Natural killer cell (primary cell): ENCODE measurements around the gene MPRIP. TPM values are rescaled to one million over a fixed set of nuclear protein-coding genes. Genes with fewer than 3 reads are reported as not detected.

Source experiments
- ATAC-seq, 3 donors: fragments of 150-1000 bp in 2 of 3; fragments of 200-7000 bp in 1 of 3; cut with Tn5 transposase; 1 replicate in 1 of 3; 2 replicates in 2 of 3; pipeline ENCODE4 v1.10.0; 2021; ENCODE audit warnings: mild to moderate bottlenecking in 2 of 3, moderate library complexity in 2 of 3
- DNase-seq, 2 donors: peaks; one replicate each; pipeline versions ENCODE4 v3.0.0 to v3.0.0-alpha.2; 2013 to 2021; ENCODE audit warnings: mixed read lengths in 1 of 2
- H3K27ac ChIP-seq: one replicate; pipeline ENCODE4 v1.5.1; 2013; ENCODE audit warnings: mild to moderate bottlenecking, low read length
- H3K27me3 ChIP-seq: one replicate; pipeline ENCODE4 v1.6.1; 2013; ENCODE audit warnings: low read length; ENCODE audit not compliant: control insufficient read depth, insufficient read depth
- H3K36me3 ChIP-seq: one replicate; pipeline ENCODE4 v1.6.1; 2013; ENCODE audit warnings: low read length; ENCODE audit not compliant: control insufficient read depth, insufficient read depth
- H3K4me1 ChIP-seq: one replicate; pipeline ENCODE4 v1.6.1; 2013; ENCODE audit warnings: low read length; ENCODE audit not compliant: control insufficient read depth, insufficient read depth
- H3K4me3 ChIP-seq: one replicate; pipeline ENCODE4 v1.5.1; 2013; ENCODE audit warnings: low read length
- H3K9me3 ChIP-seq: one replicate; pipeline ENCODE4 v1.6.1; 2013; ENCODE audit warnings: low read length; ENCODE audit not compliant: control insufficient read depth, insufficient read depth
- H3K27ac Mint-ChIP-seq, 2 donors: one replicate each; pipeline ENCODE4 v1.8.0; 2022; ENCODE audit warnings: mild to moderate bottlenecking in 2 of 2, mixed read lengths in 2 of 2, moderate library complexity in 1 of 2
- H3K27me3 Mint-ChIP-seq, 2 donors: one replicate each; pipeline ENCODE4 v1.8.0; 2022; ENCODE audit warnings: low read depth in 2 of 2, mixed read lengths in 2 of 2
- H3K36me3 Mint-ChIP-seq: one replicate; pipeline ENCODE4 v1.8.0; 2022; ENCODE audit warnings: mixed read lengths
- H3K4me1 Mint-ChIP-seq, 2 donors: one replicate each; pipeline ENCODE4 v1.8.0; 2022; ENCODE audit warnings: mixed read lengths in 2 of 2
- H3K4me3 Mint-ChIP-seq: one replicate; pipeline ENCODE4 v1.8.0; 2022; ENCODE audit warnings: mild to moderate bottlenecking, moderate library complexity, mixed read lengths
- H3K9me3 Mint-ChIP-seq, 2 donors: one replicate each; pipeline ENCODE4 v1.8.0; 2022; ENCODE audit warnings: mixed read lengths in 2 of 2
- CTCF ChIP-seq: fragments of 200-600 bp; IDR thresholded peaks from one replicate; pipeline ENCODE4 v1.8.0; 2022; ENCODE audit warnings: antibody characterized with exemption
- WGBS: methylation state at CpG from one replicate; pipeline ENCODE4 v1.1.7; 2013; ENCODE audit warnings: missing lambda C conversion rate; ENCODE audit not compliant: insufficient coverage; 5-methylcytosine and 5-hydroxymethylcytosine counted together
- intact Hi-C: fragments of 100-400 bp; cut with micrococcal nuclease; formaldehyde crosslinking; loops from one replicate; pipeline ENCODE4 v1.14.2; 2022
- total RNA-seq, 4 donors: library from RNA; stranded (reverse); fragments of 120-200 nt in 1 of 4; gene quantifications; one replicate each; pipeline versions ENCODE4 v1.2.3 to v1.2.4, GENCODE V29; 2013 to 2022

MPRIP gene
- total RNA-seq, 3 donors from 2014 or later (not counting 1 experiment from before 2014, with no cell fraction given): 225 to 272 (median 229) TPM

GRCh38 chr17:17096438-17097178, 54.4 kb downstream of the MPRIP start:
- Mint-ChIP-seq H3K9me3 (no peaks in the 10 kb centered on the region), H3K27ac (no peak overlapping the region), H3K36me3 (no peaks in the 10 kb centered on the region), H3K4me3 (no peak overlapping the region), H3K27me3 (no peaks in the 10 kb centered on the region), H3K4me1 (peaks cover 22 to 40% of the 10 kb centered on the region in 2 donors)
- Histone ChIP-seq H3K27me3 (no peaks in the 10 kb centered on the region), H3K4me3 (no peak overlapping the region), H3K27ac (no peak overlapping the region), H3K4me1 (no peaks in the 10 kb centered on the region), H3K36me3 (peaks cover 7% of the 10 kb centered on the region), H3K9me3 (no peaks in the 10 kb centered on the region)
- DNase-seq: no peak
- no peak for TF ChIP-seq CTCF
- ATAC-seq: no peak
- intact Hi-C loops: no loop called here
- WGBS: 100% methylated on average over 7 of the region's 7 CpGs

- H3K36me3 ChIP-seq: peaks cover 7% of the 10 kb centered on the region
- intact Hi-C loops: no loop called here
- peaks cover 22 to 29% of the 10 kb centered on the region in 2 donors for H3K4me1 Mint-ChIP-seq
- H3K27me3 ChIP-seq: no peaks in the 10 kb centered on the region
- no peak overlapping the region for H3K27ac Mint-ChIP-seq
- H3K4me3 Mint-ChIP-seq: no peak overlapping the region
- DNase-seq (no peak), ATAC-seq (no peak)
- no peak overlapping the region for H3K4me3 ChIP-seq
- H3K27me3 Mint-ChIP-seq: no peaks in the 10 kb centered on the region
- over 99% methylated on average over 7 of the region's 7 CpGs for WGBS
- no peak for TF ChIP-seq CTCF
- no peaks in the 10 kb centered on the region for H3K36me3 Mint-ChIP-seq
- no peaks in the 10 kb centered on the region for H3K9me3 ChIP-seq
- H3K9me3 Mint-ChIP-seq: no peaks in the 10 kb centered on the region
- H3K4me1 ChIP-seq: no peaks in the 10 kb centered on the region
- no peak overlapping the region for H3K27ac ChIP-seq
Observed at GRCh38 chr17:17097763-17098345, 55.6 kb downstream of the MPRIP start.

GRCh38 chr17:17098551-17099179, 56.4 kb downstream of the MPRIP start:
- Histone ChIP-seq H3K27ac (no peak overlapping the region), H3K27me3 (no peaks in the 10 kb centered on the region), H3K36me3 (peaks cover 7% of the 10 kb centered on the region), H3K4me1 (no peaks in the 10 kb centered on the region), H3K9me3 (no peaks in the 10 kb centered on the region), H3K4me3 (no peak overlapping the region)
- 90% methylated on average over 9 of the region's 9 CpGs for WGBS
- no peak overlapping the region for H3K4me3 Mint-ChIP-seq
- H3K27me3 Mint-ChIP-seq: no peaks in the 10 kb centered on the region
- H3K27ac Mint-ChIP-seq: peak overlapping the region in 1 of 2 donors; percentile 24
- no peaks in the 10 kb centered on the region for H3K9me3 Mint-ChIP-seq
- no peaks in the 10 kb centered on the region for H3K36me3 Mint-ChIP-seq
- DNase-seq (no peak), ATAC-seq (no peak)
- H3K4me1 Mint-ChIP-seq: peaks cover 15 to 22% of the 10 kb centered on the region in 2 donors
- intact Hi-C loops: no loop called here
- no peak for TF ChIP-seq CTCF
